ENCODE measurements around the gene LFNG.

DNA sequence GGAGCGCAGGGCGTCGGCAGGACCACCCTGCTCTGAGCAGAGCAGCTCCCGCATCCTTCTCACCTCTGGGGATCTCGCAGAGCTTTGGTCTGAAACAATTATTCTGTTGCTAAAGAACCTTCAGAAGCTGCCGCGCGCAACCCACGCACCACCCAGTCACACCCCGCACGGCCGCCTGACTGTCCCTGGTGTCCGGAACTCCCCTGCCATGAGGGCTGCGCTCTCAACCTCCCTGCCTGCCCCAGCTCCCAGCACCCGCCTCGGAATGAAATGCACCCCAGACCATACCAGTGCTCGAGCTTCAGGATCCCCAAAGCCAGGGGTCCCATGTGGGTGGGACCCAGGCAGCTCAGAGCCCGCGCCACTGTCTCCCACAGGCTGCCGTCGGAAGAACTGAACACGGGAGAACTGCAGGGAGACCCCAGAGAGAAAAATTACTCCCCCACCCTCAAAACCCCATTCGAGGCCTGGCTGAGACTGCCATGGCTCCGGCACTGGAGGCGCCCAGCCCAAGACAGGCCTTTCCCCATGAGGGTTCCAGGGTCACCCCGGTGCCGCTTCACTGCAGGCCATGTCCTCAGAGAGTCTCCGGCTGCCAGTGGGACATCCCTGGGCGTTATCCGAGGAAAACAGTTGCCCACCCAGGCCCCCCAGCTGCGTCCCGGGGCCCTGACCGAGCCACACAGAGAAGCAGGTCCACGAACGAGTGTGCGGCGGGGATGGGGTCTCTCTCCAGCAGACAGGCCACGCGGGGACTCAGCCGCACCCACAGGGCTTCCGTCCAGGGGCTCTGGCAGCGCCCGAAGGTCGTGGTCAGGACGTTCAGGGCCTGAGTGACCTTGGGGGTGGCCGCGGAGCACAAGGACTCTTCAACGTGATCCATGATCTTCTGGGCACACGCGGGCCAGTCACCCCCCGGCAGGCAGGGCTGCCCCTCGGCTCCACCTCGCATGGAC is 23.6 kb downstream of the LFNG start:
- TF ChIP-seq L3MBTL2 (conservative IDR thresholded peaks at IDR 0.05) (no peak), SP1 (IDR thresholded peaks at IDR 0.05) (no peak), ELF4 (IDR thresholded peaks at IDR 0.05) (no peak), HDGF (IDR thresholded peaks at IDR 0.05; ENCODE audit: borderline replicate concordance) (no peak), SUZ12 (IDR thresholded peaks at IDR 0.05) (no peak), CTBP1 (IDR thresholded peaks at IDR 0.05; ENCODE audit: borderline replicate concordance) (no peak), ARNT (IDR thresholded peaks at IDR 0.05) (no peak), FOXA1 (IDR thresholded peaks at IDR 0.05) (no peak), NFRKB (IDR thresholded peaks at IDR 0.05) (no peak), FOXM1 (IDR thresholded peaks at IDR 0.05; ENCODE audit: borderline replicate concordance) (no peak)
- TF ChIP-seq, protein P1, sequence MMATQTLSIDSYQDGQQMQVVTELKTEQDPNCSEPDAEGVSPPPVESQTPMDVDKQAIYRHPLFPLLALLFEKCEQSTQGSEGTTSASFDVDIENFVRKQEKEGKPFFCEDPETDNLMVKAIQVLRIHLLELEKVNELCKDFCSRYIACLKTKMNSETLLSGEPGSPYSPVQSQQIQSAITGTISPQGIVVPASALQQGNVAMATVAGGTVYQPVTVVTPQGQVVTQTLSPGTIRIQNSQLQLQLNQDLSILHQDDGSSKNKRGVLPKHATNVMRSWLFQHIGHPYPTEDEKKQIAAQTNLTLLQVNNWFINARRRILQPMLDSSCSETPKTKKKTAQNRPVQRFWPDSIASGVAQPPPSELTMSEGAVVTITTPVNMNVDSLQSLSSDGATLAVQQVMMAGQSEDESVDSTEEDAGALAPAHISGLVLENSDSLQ (IDR thresholded peaks at IDR 0.05), result no peak

Measured in HEK293T (cell line).